Caco-2 (cell line): ENCODE results near the gene MAD2L1. TPM values are rescaled to one million over a fixed set of nuclear protein-coding genes. Genes with fewer than 3 reads are reported as not detected.

Source experiments
- BruUV-seq: library from RNA; stranded (reverse); fragments of 400-500 nt; replicated peaks from 2 replicates; lab custom pipeline; 2021; lab: Mats Ljungman, UMichigan
- CTCF ChIA-PET: fragments of 300-600 bp; sonication (Branson Sonifier 250); formaldehyde crosslinking; loops from one replicate; lab custom pipeline; 2022; ENCODE audit warnings: antibody characterized with exemption; lab: Charles Lee
- POLR2A ChIA-PET: fragments of 300-600 bp; sonication (Branson Sonifier 250); formaldehyde crosslinking; loops from one replicate; lab custom pipeline; 2022; ENCODE audit warnings: antibody characterized with exemption; lab: Charles Lee
- DNase-seq, 2 experiments: peaks; one replicate each; pipeline versions ENCODE4 v3.0.0 to v3.0.0-alpha.2; 2020 to 2022
- H3K27me3 ChIP-seq: replicated peaks from 2 replicates; pipeline ENCODE4 v1.6.0; 2011; ENCODE audit warnings: low read length; ENCODE audit not compliant: control insufficient read depth, insufficient read depth
- H3K36me3 ChIP-seq: 2 replicates; pipeline ENCODE4 v1.5.1; 2011; ENCODE audit warnings: low read length; ENCODE audit not compliant: control insufficient read depth, insufficient read depth
- H3K4me1 ChIP-seq: fragments of 250-450 bp; sonication (Bioruptor Pico); 2 replicates; pipeline ENCODE4 v1.5.1; 2020; ENCODE audit warnings: mild to moderate bottlenecking
- H3K4me3 ChIP-seq: 2 replicates; pipeline ENCODE4 v1.5.1; 2011; ENCODE audit warnings: low read depth, mild to moderate bottlenecking, control low read depth, low read length
- H3K9me3 ChIP-seq: fragments of 250-450 bp; sonication (Bioruptor Pico); 2 replicates; pipeline ENCODE4 v1.5.1; 2020; ENCODE audit warnings: mild to moderate bottlenecking, moderate library complexity
- H3K27ac Mint-ChIP-seq: one replicate; pipeline ENCODE4 v1.8.0; 2022; ENCODE audit warnings: mixed read lengths; ENCODE audit not compliant: unreplicated experiment
- H3K27me3 Mint-ChIP-seq: one replicate; pipeline ENCODE4 v1.8.0; 2022; ENCODE audit warnings: mixed read lengths; ENCODE audit not compliant: insufficient read depth, unreplicated experiment
- H3K36me3 Mint-ChIP-seq: one replicate; pipeline ENCODE4 v1.8.0; 2022; ENCODE audit warnings: mild to moderate bottlenecking, mixed read lengths; ENCODE audit not compliant: insufficient read depth, unreplicated experiment
- H3K4me1 Mint-ChIP-seq: one replicate; pipeline ENCODE4 v1.8.0; 2022; ENCODE audit warnings: low read depth, mixed read lengths; ENCODE audit not compliant: unreplicated experiment
- H3K4me3 Mint-ChIP-seq: one replicate; pipeline ENCODE4 v1.8.0; 2022; ENCODE audit warnings: mild to moderate bottlenecking, moderate library complexity, mixed read lengths; ENCODE audit not compliant: unreplicated experiment
- H3K9me3 Mint-ChIP-seq: one replicate; pipeline ENCODE4 v1.8.0; 2022; ENCODE audit warnings: mixed read lengths; ENCODE audit not compliant: unreplicated experiment
- CTCF ChIP-seq, 2 experiments: fragments of 200-600 bp in 1 of 2; IDR thresholded peaks; 1 replicate in 1 of 2; 2 replicates in 1 of 2; pipeline versions ENCODE4 v1.5.1 to v1.8.0; 2011 to 2022; ENCODE audit warnings: antibody characterized with exemption in 1 of 2, control low read depth in 1 of 2, inconsistent platforms in 1 of 2, low read depth in 1 of 2, low read length in 1 of 2, mild to moderate bottlenecking in 1 of 2, moderate library complexity in 1 of 2; ENCODE audit not compliant: insufficient read depth in 1 of 2, severe bottlenecking in 1 of 2, unreplicated experiment in 1 of 2
- intact Hi-C: fragments of 100-400 bp; cut with micrococcal nuclease; formaldehyde crosslinking; loops from one replicate; pipeline ENCODE4 v1.10.0; 2022; ENCODE audit not compliant: unreplicated experiment
- total RNA-seq: library from RNA; stranded (reverse); gene quantifications from 2 replicates; pipeline ENCODE4 v1.2.3, GENCODE V29; 2022

MAD2L1 gene
- total RNA-seq, 1 experiment from 2014 or later: 59.0 TPM

- DNase-seq: no peak
- Histone ChIP-seq H3K9me3 (no peaks in the 10 kb centered on the region), H3K4me3 (no peak overlapping the region), H3K36me3 (no peaks in the 10 kb centered on the region), H3K4me1 (no peaks in the 10 kb centered on the region), H3K27me3 (no peaks in the 10 kb centered on the region)
- H3K27ac Mint-ChIP-seq: no peak overlapping the region
- H3K9me3 Mint-ChIP-seq: no peaks in the 10 kb centered on the region
- no peaks in the 10 kb centered on the region for H3K36me3 Mint-ChIP-seq
- POLR2A ChIA-PET: no interaction called here
- no peak overlapping the region for H3K4me3 Mint-ChIP-seq
- no TSS peak for BruUV-seq
- no peak for TF ChIP-seq CTCF (IDR thresholded peaks at IDR 0.05; ENCODE audit: insufficient read depth in 1 of 2, low read depth in 1 of 2, low read length in 1 of 2, severe bottlenecking in 1 of 2, unreplicated experiment in 1 of 2)
- CTCF ChIA-PET: no interaction called here
- no peaks in the 10 kb centered on the region for H3K4me1 Mint-ChIP-seq
- no peaks in the 10 kb centered on the region for H3K27me3 Mint-ChIP-seq
- intact Hi-C loops: no loop called here
Observed at GRCh38 chr4:120079839-120080520, 13.3 kb upstream of the MAD2L1 start.

- no TSS peak for BruUV-seq
- no peaks in the 10 kb centered on the region for H3K9me3 ChIP-seq
- no peak overlapping the region for H3K27ac Mint-ChIP-seq
- H3K9me3 Mint-ChIP-seq: no peaks in the 10 kb centered on the region
- no peaks in the 10 kb centered on the region for H3K4me1 Mint-ChIP-seq
- no peaks in the 10 kb centered on the region for H3K27me3 Mint-ChIP-seq
- no peaks in the 10 kb centered on the region for H3K27me3 ChIP-seq
- TF ChIP-seq CTCF (IDR thresholded peaks at IDR 0.05; ENCODE audit: insufficient read depth in 1 of 2, low read depth in 1 of 2, low read length in 1 of 2, severe bottlenecking in 1 of 2, unreplicated experiment in 1 of 2): no peak
- CTCF ChIA-PET: no interaction called here
- intact Hi-C loops: no loop called here
- no peaks in the 10 kb centered on the region for H3K36me3 ChIP-seq
- H3K4me3 Mint-ChIP-seq: no peak overlapping the region
- H3K4me1 ChIP-seq: no peaks in the 10 kb centered on the region
- POLR2A ChIA-PET: no interaction called here
- H3K4me3 ChIP-seq: no peak overlapping the region
- no peak for DNase-seq
- H3K36me3 Mint-ChIP-seq: no peaks in the 10 kb centered on the region
Observed at GRCh38 chr4:120078216-120078615, 11.6 kb upstream of the MAD2L1 start.

GRCh38 chr4:120071192-120071795 is 4.6 kb upstream of the MAD2L1 start:
- no TSS peak for BruUV-seq
- TF ChIP-seq CTCF (IDR thresholded peaks at IDR 0.05; ENCODE audit: insufficient read depth in 1 of 2, low read depth in 1 of 2, low read length in 1 of 2, severe bottlenecking in 1 of 2, unreplicated experiment in 1 of 2): peak; percentile 38 to 65
- ChIA-PET POLR2A (no interaction called here), CTCF (no interaction called here)
- H3K9me3 ChIP-seq: no peaks in the 10 kb centered on the region
- Mint-ChIP-seq H3K4me3 (no peak overlapping the region), H3K36me3 (peaks cover 6% of the 10 kb centered on the region), H3K9me3 (no peaks in the 10 kb centered on the region), H3K27me3 (no peaks in the 10 kb centered on the region), H3K4me1 (no peaks in the 10 kb centered on the region), H3K27ac (no peak overlapping the region)
- intact Hi-C loops: loop anchor here (1.0 to 5.0 kb wide), 4 partner anchors 71 to 1025 kb away; no protein-coding TSS in a partner anchor
- no peaks in the 10 kb centered on the region for H3K36me3 ChIP-seq
- no peaks in the 10 kb centered on the region for H3K27me3 ChIP-seq
- peaks cover 5% of the 10 kb centered on the region; the same call in 1 of the 2 replicates for H3K4me1 ChIP-seq
- H3K4me3 ChIP-seq: no peak overlapping the region
- DNase-seq: peak; percentile 37 to 42
